Prostate gland (tissue), 2 donors: Measurements from ENCODE around the gene FDXR. TPM values are rescaled to one million over a fixed set of nuclear protein-coding genes. Genes with fewer than 3 reads are reported as not detected.

Experiments used
- DNase-seq: peaks from one replicate; pipeline ENCODE4 v3.0.0-alpha.2; 2019; ENCODE audit warnings: low spot score
- H3K27ac ChIP-seq, 2 donors: fragments of 200-600 bp; sonication (generic); 2 replicates each; pipeline ENCODE4 v1.5.1; 2017 to 2019
- H3K27me3 ChIP-seq: fragments of 200-600 bp; sonication (generic); replicated peaks from 2 replicates; pipeline ENCODE4 v1.5.1; 2019; ENCODE audit not compliant: insufficient read depth
- H3K36me3 ChIP-seq, 2 donors: fragments of 200-600 bp; sonication (generic); 1 replicate in 1 of 2; 2 replicates in 1 of 2; pipeline versions ENCODE4 v1.5.1 to v1.8.1; 2017 to 2019
- H3K4me1 ChIP-seq: fragments of 200-600 bp; sonication (generic); replicated peaks from 2 replicates; pipeline ENCODE4 v1.5.1; 2019
- H3K4me3 ChIP-seq, 2 donors: fragments of 200-600 bp; sonication (generic); 2 replicates each; pipeline ENCODE4 v1.5.1; 2017 to 2019
- H3K9me3 ChIP-seq: fragments of 200-600 bp; sonication (generic); 2 replicates; pipeline ENCODE4 v1.5.1; 2017
- POLR2A ChIP-seq: fragments of 450-650 bp; IDR thresholded peaks from one replicate; pipeline ENCODE4 v1.6.1; 2016; ENCODE audit warnings: antibody characterized with exemption, mild to moderate bottlenecking
- POLR2AphosphoS5 ChIP-seq: sonication (generic); formaldehyde crosslinking; IDR thresholded peaks from one replicate; pipeline ENCODE4 v1.6.1; 2017; ENCODE audit warnings: antibody characterized with exemption
- WGBS: methylation state at CpG from one replicate; pipeline ENCODE4 v1.1.5; 2018; 5-methylcytosine and 5-hydroxymethylcytosine counted together
- intact Hi-C: fragments of 100-400 bp; cut with DNase I; formaldehyde crosslinking; loops from one replicate; pipeline ENCODE4 v1.14.2; 2022
- total RNA-seq, 2 donors: library from RNA; depleted of rRNA; stranded (reverse); fragments of >200 nt; gene quantifications; one replicate each; pipeline ENCODE4 v1.1.0, GENCODE V29; 2016
- TF ChIP-seq, protein P1 (sequence below), 4 experiments: fragments of 200-600 bp in 2 of 4; fragments of 450-650 bp in 2 of 4; sonication (generic) in 2 of 4; IDR thresholded peaks; 1 replicate in 3 of 4; 2 replicates in 1 of 4; pipeline ENCODE4 v1.5.1; 2016 to 2019; ENCODE audit warnings: antibody characterized with exemption in 4 of 4, mild to moderate bottlenecking in 2 of 4, moderate library complexity in 2 of 4

Gene FDXR
- total RNA-seq, 2 donors from 2014 or later = 24.6 to 182 TPM

- no peak overlapping the region for H3K27ac ChIP-seq
Measured at GRCh38 chr17:74893936-74894671, 21.3 kb upstream of the FDXR start.

DNA sequence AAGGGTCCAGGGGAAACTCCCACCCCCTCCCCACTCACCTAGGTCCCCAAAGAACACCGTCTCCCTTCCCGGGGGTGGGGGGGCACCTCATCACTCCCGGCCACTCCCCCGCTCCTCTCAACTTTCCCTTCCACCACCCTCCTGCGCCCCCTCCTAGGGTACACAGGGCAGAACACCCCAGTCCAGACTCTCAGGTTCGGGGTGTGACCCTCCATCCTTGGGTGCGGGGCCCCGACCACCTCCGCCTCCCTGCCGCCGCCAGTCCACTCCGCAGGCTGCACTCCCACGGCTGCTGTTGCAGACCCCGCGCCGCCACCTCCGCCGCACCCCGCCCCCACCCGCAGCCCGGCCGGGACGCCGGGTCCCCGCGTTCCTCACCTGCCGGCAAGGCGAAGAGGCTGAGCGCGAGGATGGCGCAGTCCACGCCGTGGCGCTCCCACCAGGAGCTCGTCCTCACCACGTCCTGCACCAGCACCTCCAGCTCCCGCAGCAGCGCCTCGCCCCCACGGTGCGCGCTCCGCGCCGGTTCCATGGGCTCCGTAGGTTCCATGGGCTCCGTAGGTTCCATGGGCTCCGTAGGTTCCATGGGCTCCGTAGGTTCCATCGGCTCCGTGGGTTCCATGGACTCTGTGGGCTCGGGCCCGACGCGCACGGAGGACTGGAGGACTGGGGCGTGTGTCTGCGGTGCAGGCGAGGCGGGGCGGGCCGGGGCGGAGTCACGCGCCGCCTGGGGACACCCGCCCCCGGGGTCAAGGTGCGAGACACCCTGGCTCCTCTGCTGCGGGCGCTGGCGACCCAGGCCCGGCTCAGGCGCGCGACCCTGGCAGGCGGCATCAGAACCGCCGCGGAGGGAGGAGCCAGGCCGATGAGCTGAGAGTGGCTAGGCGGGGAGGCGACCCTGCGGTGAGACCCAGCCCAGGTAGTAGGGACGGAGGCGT, 20.4 kb upstream of the FDXR start, which contains the start of gene FADS6:
Gene FADS6, minus strand, starts transcription at position 660 of the 938 bp plus-strand sequence. Its CDS starts 38 bp downstream, at position 622.
- WGBS = 3% methylated on average over 52 of the region's 86 CpGs
- TF ChIP-seq POLR2AphosphoS5 = no peak
- TF ChIP-seq, protein P1, sequence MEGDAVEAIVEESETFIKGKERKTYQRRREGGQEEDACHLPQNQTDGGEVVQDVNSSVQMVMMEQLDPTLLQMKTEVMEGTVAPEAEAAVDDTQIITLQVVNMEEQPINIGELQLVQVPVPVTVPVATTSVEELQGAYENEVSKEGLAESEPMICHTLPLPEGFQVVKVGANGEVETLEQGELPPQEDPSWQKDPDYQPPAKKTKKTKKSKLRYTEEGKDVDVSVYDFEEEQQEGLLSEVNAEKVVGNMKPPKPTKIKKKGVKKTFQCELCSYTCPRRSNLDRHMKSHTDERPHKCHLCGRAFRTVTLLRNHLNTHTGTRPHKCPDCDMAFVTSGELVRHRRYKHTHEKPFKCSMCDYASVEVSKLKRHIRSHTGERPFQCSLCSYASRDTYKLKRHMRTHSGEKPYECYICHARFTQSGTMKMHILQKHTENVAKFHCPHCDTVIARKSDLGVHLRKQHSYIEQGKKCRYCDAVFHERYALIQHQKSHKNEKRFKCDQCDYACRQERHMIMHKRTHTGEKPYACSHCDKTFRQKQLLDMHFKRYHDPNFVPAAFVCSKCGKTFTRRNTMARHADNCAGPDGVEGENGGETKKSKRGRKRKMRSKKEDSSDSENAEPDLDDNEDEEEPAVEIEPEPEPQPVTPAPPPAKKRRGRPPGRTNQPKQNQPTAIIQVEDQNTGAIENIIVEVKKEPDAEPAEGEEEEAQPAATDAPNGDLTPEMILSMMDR (IDR thresholded peaks at IDR 0.05) = no peak
- no peak for TF ChIP-seq POLR2A
- intact Hi-C loops = no loop called here
- no peaks in the 10 kb centered on the region for H3K9me3 ChIP-seq
- H3K4me3 ChIP-seq = peak within 1 kb of the TSS; percentile 7 to 23
- no peak for DNase-seq
- H3K27ac ChIP-seq = no peak within 1 kb of the TSS
- H3K36me3 ChIP-seq = no peaks in the 10 kb centered on the region
- peaks cover 7% of the 10 kb centered on the region for H3K4me1 ChIP-seq
- peaks cover 19% of the 10 kb centered on the region for H3K27me3 ChIP-seq

More at GRCh38 chr17:74893936-74894671, 21.3 kb upstream of the FDXR start:
- Histone ChIP-seq H3K4me3 (no peak overlapping the region), H3K36me3 (no peaks in the 10 kb centered on the region), H3K9me3 (no peaks in the 10 kb centered on the region), H3K27me3 (peaks cover 16% of the 10 kb centered on the region), H3K4me1 (peaks cover 7% of the 10 kb centered on the region)
- intact Hi-C loops = no loop called here
- TF ChIP-seq, protein P1 (IDR thresholded peaks at IDR 0.05) = no peak
- no peak for TF ChIP-seq POLR2AphosphoS5
- no peak for TF ChIP-seq POLR2A
- 39% methylated on average over 18 of the region's 22 CpGs for WGBS
- DNase-seq = no peak

DNA sequence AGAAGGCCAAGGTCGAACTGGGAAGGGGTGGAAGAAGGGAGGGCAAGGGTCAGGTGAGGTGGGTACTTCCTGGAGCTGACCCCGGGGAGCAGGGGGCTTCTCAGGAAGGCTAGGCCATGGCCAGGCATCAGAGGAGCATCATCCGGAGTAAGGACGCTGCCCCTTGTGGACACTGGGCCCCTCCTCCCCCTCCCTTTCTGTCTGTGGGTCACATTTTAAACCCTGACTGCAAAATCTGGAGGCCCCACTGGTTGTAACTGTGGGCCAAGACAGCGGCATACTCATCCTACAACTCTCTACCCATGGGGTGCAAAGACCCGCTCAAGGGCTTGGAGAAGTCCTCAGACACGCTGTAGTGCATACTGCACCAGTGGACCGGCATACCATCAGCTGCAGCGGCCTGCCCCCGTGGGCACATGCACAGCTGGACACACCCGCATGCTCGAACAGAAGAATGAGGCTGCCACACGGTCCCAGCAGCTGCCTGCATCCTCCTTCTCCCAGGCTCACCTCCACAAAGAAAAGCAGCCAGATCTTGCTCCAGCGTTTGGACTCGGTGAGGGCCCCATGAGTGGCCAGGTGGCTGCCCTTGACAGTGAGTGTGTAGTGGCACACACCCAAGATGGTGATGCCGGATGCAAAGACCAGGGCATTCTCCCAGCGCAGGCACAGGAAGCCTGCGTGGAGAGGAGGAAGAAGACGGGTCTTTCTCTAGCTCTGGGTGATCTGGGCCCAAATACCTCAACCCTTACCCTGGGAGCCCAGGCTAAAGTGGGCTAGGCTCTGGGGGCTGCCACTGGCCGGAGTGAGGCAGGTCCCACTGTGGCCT, 19.4 kb upstream of the FDXR start:
- H3K4me1 ChIP-seq = peaks cover 7% of the 10 kb centered on the region
- H3K9me3 ChIP-seq = no peaks in the 10 kb centered on the region
- TF ChIP-seq POLR2A = no peak
- no peak for TF ChIP-seq POLR2AphosphoS5
- TF ChIP-seq, protein P1 (IDR thresholded peaks at IDR 0.05) = no peak
- WGBS = 74% methylated on average over 20 of the region's 20 CpGs
- no peak overlapping the region for H3K4me3 ChIP-seq
- H3K27me3 ChIP-seq = peaks cover 19% of the 10 kb centered on the region
- intact Hi-C loops = no loop called here
- H3K27ac ChIP-seq = no peak overlapping the region
- no peaks in the 10 kb centered on the region for H3K36me3 ChIP-seq
- no peak for DNase-seq

DNA sequence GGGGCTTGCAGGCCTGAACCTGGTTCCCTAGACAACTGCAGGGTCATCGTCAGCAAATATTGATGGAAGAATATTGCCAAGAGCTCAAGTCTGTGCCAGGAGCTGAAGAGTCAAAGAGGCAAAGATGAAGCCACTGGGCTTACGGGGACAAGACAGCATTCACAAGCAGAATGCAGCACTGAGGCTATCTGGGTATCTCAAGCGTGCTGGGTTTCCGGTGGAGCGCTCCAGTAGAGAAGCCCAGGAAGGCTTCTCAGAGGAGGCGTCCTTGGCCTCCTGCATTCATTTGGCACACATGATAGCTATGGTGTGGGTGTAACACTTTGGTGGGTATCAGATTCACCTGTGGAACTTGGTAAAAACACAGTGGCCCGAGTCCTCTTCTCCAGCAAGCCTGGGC, 17.8 kb upstream of the FDXR start:
- no peaks in the 10 kb centered on the region for H3K36me3 ChIP-seq
- WGBS = 88% methylated on average over 7 of the region's 7 CpGs
- H3K27ac ChIP-seq = no peak overlapping the region
- H3K27me3 ChIP-seq = peaks cover 19% of the 10 kb centered on the region
- H3K9me3 ChIP-seq = no peaks in the 10 kb centered on the region
- intact Hi-C loops = no loop called here
- no peak overlapping the region for H3K4me3 ChIP-seq
- peaks cover 7% of the 10 kb centered on the region for H3K4me1 ChIP-seq
- no peak for DNase-seq
- TF ChIP-seq, protein P1 (IDR thresholded peaks at IDR 0.05) = no peak
- TF ChIP-seq POLR2A (no peak), POLR2AphosphoS5 (no peak)
